GM21529 (cell line): ENCODE results near the gene SBF1.
"Not testable (repeated sequence)": the region's sequence is repeated elsewhere in the genome, so short reads cannot be mapped to it uniquely, and the experiment has no call there.

ENCODE experiments used
- ATAC-seq: cut with Tn5 transposase; IDR thresholded peaks from one replicate; pipeline ENCODE4 v1.9.1; 2021; ENCODE audit not compliant: unreplicated experiment

Gene SBF1

DNA sequence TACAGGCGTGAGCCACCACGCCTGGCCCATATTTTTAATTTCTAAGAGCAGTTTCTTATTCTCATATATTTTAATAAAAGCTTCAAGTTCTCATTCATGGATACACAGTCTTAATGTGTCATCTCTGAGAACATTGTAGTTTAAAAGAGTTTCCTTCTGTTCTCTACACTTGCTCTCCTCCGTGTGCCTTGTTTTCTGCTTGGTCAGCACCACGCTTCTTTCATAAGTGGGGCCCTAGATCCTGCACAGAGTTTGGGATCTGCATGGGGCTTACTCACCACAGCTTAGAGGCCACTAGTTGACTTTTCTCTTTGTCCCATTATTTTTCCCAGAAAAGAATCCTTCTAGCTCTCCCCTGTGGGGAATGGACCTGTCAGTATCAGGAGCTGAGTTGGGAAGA is 72.9 kb downstream of the SBF1 start:
- ATAC-seq: no peak

DNA sequence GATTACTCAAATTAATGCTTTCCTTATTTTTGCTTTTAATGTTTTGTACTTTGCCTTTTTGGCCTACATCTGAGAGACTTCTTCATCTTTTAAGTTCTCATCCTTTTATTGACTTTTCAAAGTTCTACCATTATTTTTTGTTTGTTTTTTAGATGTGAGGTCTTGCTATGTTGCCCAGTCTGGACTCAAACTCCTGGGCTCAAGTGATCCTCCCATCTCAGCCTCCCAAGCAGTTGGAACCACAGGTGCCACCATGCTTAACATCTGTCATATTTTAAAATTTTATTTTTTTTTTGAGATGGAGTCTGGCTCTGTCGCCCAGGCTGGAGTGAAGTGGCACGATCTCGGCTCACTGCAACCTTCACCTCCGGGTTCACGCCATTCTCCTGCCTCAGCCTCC is 73.9 kb downstream of the SBF1 start:
- ATAC-seq: no peak

- ATAC-seq: no peak
Observed at GRCh38 chr22:50400406-50400805, 74.4 kb downstream of the SBF1 start.

- no peak for ATAC-seq
Observed at GRCh38 chr22:50399751-50400331, 75.0 kb downstream of the SBF1 start.

GRCh38 chr22:50398831-50399648 is 75.8 kb downstream of the SBF1 start:
- ATAC-seq: no peak

DNA sequence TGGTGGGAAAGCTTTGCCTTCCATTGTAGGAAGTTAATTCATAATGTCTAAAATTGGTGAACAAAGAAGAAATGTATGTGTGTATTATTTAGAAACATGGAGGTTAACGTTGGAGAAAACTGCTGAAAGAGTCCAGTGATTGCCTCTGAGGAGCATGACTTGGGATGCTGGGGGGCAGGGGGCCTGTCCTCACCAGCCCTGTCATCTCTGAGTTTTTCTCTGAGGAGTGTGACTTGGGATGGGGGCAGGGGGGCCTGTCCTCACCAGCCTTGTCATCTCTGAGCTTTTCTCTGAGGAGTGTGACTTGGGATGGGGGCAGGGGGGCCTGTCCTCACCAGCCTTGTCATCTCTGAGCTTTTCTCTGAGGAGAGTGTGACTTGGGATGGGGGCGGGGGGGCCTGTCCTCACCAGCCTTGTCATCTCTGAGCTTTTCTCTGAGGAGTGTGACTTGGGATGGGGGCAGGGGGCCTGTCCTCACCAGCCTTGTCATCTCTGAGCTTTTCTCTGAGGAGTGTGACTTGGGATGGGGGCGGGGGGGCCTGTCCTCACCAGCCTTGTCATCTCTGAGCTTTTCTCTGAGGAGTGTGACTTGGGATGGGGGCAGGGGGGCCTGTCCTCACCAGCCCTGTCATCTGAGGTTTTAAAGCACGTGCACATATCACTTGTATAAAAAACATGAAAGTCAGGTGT is 77.3 kb downstream of the SBF1 start:
- not testable (repeated sequence) for ATAC-seq

DNA sequence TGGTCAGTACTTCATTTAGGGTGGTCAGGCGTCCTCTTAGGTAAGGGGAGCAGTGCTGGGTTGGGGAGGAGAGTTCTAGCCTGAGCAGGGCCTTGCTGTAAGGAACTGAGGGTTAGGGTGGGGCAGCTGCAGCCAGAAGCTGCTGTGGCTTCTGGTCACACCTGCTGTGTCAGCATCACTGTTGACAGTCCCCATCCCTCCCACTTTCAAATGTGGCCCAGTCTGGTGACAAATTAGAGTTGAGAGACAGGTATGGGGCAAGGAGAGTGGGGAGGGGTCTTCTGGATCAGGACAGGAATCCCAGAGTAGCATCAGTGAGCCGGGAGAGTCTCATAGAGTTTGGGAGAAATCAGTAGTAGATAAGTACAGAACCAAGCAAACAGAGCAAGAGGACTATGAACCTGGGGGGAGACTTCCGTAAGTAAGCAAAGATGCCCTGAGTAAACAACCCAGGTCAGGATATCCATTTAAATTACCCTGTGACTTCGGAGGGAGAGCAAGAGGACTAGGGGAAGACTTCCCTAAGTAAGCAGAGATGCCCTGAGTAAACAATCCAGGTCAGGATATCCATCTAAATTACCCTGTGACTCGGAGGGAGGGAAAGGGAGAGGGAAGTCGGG is 78.0 kb downstream of the SBF1 start:
- ATAC-seq: no peak
